Caco-2 (cell line): ENCODE results near the gene ZNF653. TPM values are rescaled to one million over a fixed set of nuclear protein-coding genes. Genes with fewer than 3 reads are reported as not detected.

Source experiments
- BruUV-seq: library from RNA; stranded (reverse); fragments of 400-500 nt; replicated peaks from 2 replicates; lab custom pipeline; 2021; lab: Mats Ljungman, UMichigan
- CTCF ChIA-PET: fragments of 300-600 bp; sonication (Branson Sonifier 250); formaldehyde crosslinking; loops from one replicate; lab custom pipeline; 2022; ENCODE audit warnings: antibody characterized with exemption; lab: Charles Lee
- POLR2A ChIA-PET: fragments of 300-600 bp; sonication (Branson Sonifier 250); formaldehyde crosslinking; loops from one replicate; lab custom pipeline; 2022; ENCODE audit warnings: antibody characterized with exemption; lab: Charles Lee
- DNase-seq, 2 experiments: peaks; one replicate each; pipeline versions ENCODE4 v3.0.0 to v3.0.0-alpha.2; 2020 to 2022
- H3K27me3 ChIP-seq: replicated peaks from 2 replicates; pipeline ENCODE4 v1.6.0; 2011; ENCODE audit warnings: low read length; ENCODE audit not compliant: control insufficient read depth, insufficient read depth
- H3K36me3 ChIP-seq: 2 replicates; pipeline ENCODE4 v1.5.1; 2011; ENCODE audit warnings: low read length; ENCODE audit not compliant: control insufficient read depth, insufficient read depth
- H3K4me1 ChIP-seq: fragments of 250-450 bp; sonication (Bioruptor Pico); 2 replicates; pipeline ENCODE4 v1.5.1; 2020; ENCODE audit warnings: mild to moderate bottlenecking
- H3K4me3 ChIP-seq: 2 replicates; pipeline ENCODE4 v1.5.1; 2011; ENCODE audit warnings: low read depth, mild to moderate bottlenecking, control low read depth, low read length
- H3K9me3 ChIP-seq: fragments of 250-450 bp; sonication (Bioruptor Pico); 2 replicates; pipeline ENCODE4 v1.5.1; 2020; ENCODE audit warnings: mild to moderate bottlenecking, moderate library complexity
- H3K27ac Mint-ChIP-seq: one replicate; pipeline ENCODE4 v1.8.0; 2022; ENCODE audit warnings: mixed read lengths; ENCODE audit not compliant: unreplicated experiment
- H3K27me3 Mint-ChIP-seq: one replicate; pipeline ENCODE4 v1.8.0; 2022; ENCODE audit warnings: mixed read lengths; ENCODE audit not compliant: insufficient read depth, unreplicated experiment
- H3K36me3 Mint-ChIP-seq: one replicate; pipeline ENCODE4 v1.8.0; 2022; ENCODE audit warnings: mild to moderate bottlenecking, mixed read lengths; ENCODE audit not compliant: insufficient read depth, unreplicated experiment
- H3K4me1 Mint-ChIP-seq: one replicate; pipeline ENCODE4 v1.8.0; 2022; ENCODE audit warnings: low read depth, mixed read lengths; ENCODE audit not compliant: unreplicated experiment
- H3K4me3 Mint-ChIP-seq: one replicate; pipeline ENCODE4 v1.8.0; 2022; ENCODE audit warnings: mild to moderate bottlenecking, moderate library complexity, mixed read lengths; ENCODE audit not compliant: unreplicated experiment
- H3K9me3 Mint-ChIP-seq: one replicate; pipeline ENCODE4 v1.8.0; 2022; ENCODE audit warnings: mixed read lengths; ENCODE audit not compliant: unreplicated experiment
- CTCF ChIP-seq, 2 experiments: fragments of 200-600 bp in 1 of 2; IDR thresholded peaks; 1 replicate in 1 of 2; 2 replicates in 1 of 2; pipeline versions ENCODE4 v1.5.1 to v1.8.0; 2011 to 2022; ENCODE audit warnings: antibody characterized with exemption in 1 of 2, control low read depth in 1 of 2, inconsistent platforms in 1 of 2, low read depth in 1 of 2, low read length in 1 of 2, mild to moderate bottlenecking in 1 of 2, moderate library complexity in 1 of 2; ENCODE audit not compliant: insufficient read depth in 1 of 2, severe bottlenecking in 1 of 2, unreplicated experiment in 1 of 2
- intact Hi-C: fragments of 100-400 bp; cut with micrococcal nuclease; formaldehyde crosslinking; loops from one replicate; pipeline ENCODE4 v1.10.0; 2022; ENCODE audit not compliant: unreplicated experiment
- total RNA-seq: library from RNA; stranded (reverse); gene quantifications from 2 replicates; pipeline ENCODE4 v1.2.3, GENCODE V29; 2022

The ZNF653 gene
- total RNA-seq, 1 experiment from 2014 or later, result 6.1 TPM

GRCh38 chr19:11496391-11497163 is 9.1 kb downstream of the ZNF653 start:
- Histone ChIP-seq H3K4me1 (no peaks in the 10 kb centered on the region), H3K4me3 (no peak overlapping the region), H3K9me3 (no peaks in the 10 kb centered on the region), H3K36me3 (no peaks in the 10 kb centered on the region; the same call in 1 of the 2 replicates), H3K27me3 (no peaks in the 10 kb centered on the region)
- BruUV-seq, result no TSS peak
- no peaks in the 10 kb centered on the region for H3K4me1 Mint-ChIP-seq
- intact Hi-C loops, result loop anchor here (1.0 kb wide), 1 partner anchor 91 kb away; no protein-coding TSS in a partner anchor
- ChIA-PET POLR2A (interaction anchor here (0.7 kb wide), 1 partner anchor 46 kb away, joined by 7 read pairs; no protein-coding TSS in a partner anchor), CTCF (no interaction called here)
- peak; percentile 75 to 76 for DNase-seq
- H3K27me3 Mint-ChIP-seq, result no peaks in the 10 kb centered on the region
- H3K9me3 Mint-ChIP-seq, result no peaks in the 10 kb centered on the region
- H3K4me3 Mint-ChIP-seq, result no peak overlapping the region
- TF ChIP-seq CTCF (IDR thresholded peaks at IDR 0.05; ENCODE audit: insufficient read depth in 1 of 2, low read depth in 1 of 2, low read length in 1 of 2, severe bottlenecking in 1 of 2, unreplicated experiment in 1 of 2), result peak; percentile 55 to 57
- H3K27ac Mint-ChIP-seq, result no peak overlapping the region
- peaks cover 14% of the 10 kb centered on the region for H3K36me3 Mint-ChIP-seq

GRCh38 chr19:11495885-11496284 is 9.8 kb downstream of the ZNF653 start:
- intact Hi-C loops, result loop anchor here (1.0 kb wide), 1 partner anchor 91 kb away; no protein-coding TSS in a partner anchor
- TF ChIP-seq CTCF (IDR thresholded peaks at IDR 0.05; ENCODE audit: insufficient read depth in 1 of 2, low read depth in 1 of 2, low read length in 1 of 2, severe bottlenecking in 1 of 2, unreplicated experiment in 1 of 2), result no peak
- no TSS peak for BruUV-seq
- no peak for DNase-seq
- Histone ChIP-seq H3K27me3 (no peaks in the 10 kb centered on the region), H3K36me3 (no peaks in the 10 kb centered on the region; the same call in 1 of the 2 replicates), H3K4me3 (no peak overlapping the region), H3K4me1 (peaks cover under 1% of the 10 kb centered on the region; the same call in 1 of the 2 replicates), H3K9me3 (no peaks in the 10 kb centered on the region)
- Mint-ChIP-seq H3K9me3 (no peaks in the 10 kb centered on the region), H3K36me3 (peaks cover 14% of the 10 kb centered on the region), H3K4me3 (no peak overlapping the region), H3K27ac (no peak overlapping the region), H3K27me3 (no peaks in the 10 kb centered on the region), H3K4me1 (peaks cover 4% of the 10 kb centered on the region)
- ChIA-PET POLR2A (interaction anchor here (0.7 kb wide), 1 partner anchor 47 kb away, joined by 7 read pairs; no protein-coding TSS in a partner anchor), CTCF (no interaction called here)

- no peaks in the 10 kb centered on the region; the same call in 1 of the 2 replicates for H3K36me3 ChIP-seq
- Mint-ChIP-seq H3K4me3 (no peak overlapping the region), H3K27me3 (no peaks in the 10 kb centered on the region), H3K36me3 (peaks cover 14% of the 10 kb centered on the region), H3K9me3 (no peaks in the 10 kb centered on the region), H3K27ac (no peak overlapping the region), H3K4me1 (peaks cover 8% of the 10 kb centered on the region)
- H3K4me1 ChIP-seq, result peaks cover 5% of the 10 kb centered on the region; the same call in 1 of the 2 replicates
- ChIA-PET CTCF (no interaction called here), POLR2A (no interaction called here)
- BruUV-seq, result no TSS peak
- intact Hi-C loops, result no loop called here
- no peaks in the 10 kb centered on the region for H3K27me3 ChIP-seq
- no peak for TF ChIP-seq CTCF (IDR thresholded peaks at IDR 0.05; ENCODE audit: insufficient read depth in 1 of 2, low read depth in 1 of 2, low read length in 1 of 2, severe bottlenecking in 1 of 2, unreplicated experiment in 1 of 2)
- no peak for DNase-seq
- no peaks in the 10 kb centered on the region for H3K9me3 ChIP-seq
- no peak overlapping the region for H3K4me3 ChIP-seq
Observed at GRCh38 chr19:11495481-11495880, 10.2 kb downstream of the ZNF653 start.
